Superior temporal gyrus (tissue), 1 donor: ENCODE data around the gene NFKB2.

Source experiments
- DNase-seq: peaks from one replicate; pipeline ENCODE4 v3.0.0-alpha.2; 2016; ENCODE audit errors: extremely low spot score

The NFKB2 gene

GRCh38 chr10:102394801-102395399 is 605 bp upstream of the NFKB2 start:
- DNase-seq = no peak

GRCh38 chr10:102396317-102396650 is 779 bp downstream of the NFKB2 start:
- no peak for DNase-seq

GRCh38 chr10:102396730-102397151 is 1.2 kb downstream of the NFKB2 start:
- DNase-seq = no peak

GRCh38 chr10:102397222-102398171 is 2.0 kb downstream of the NFKB2 start:
- no peak for DNase-seq

- DNase-seq = no peak
Observed at GRCh38 chr10:102398172-102399020, 2.9 kb downstream of the NFKB2 start.

- peak; percentile 85 for DNase-seq
Observed at GRCh38 chr10:102399217-102400021, 3.9 kb downstream of the NFKB2 start.

- DNase-seq = no peak
Observed at GRCh38 chr10:102400076-102400475, 4.6 kb downstream of the NFKB2 start.

GRCh38 chr10:102400598-102401341 is 5.3 kb downstream of the NFKB2 start:
- no peak for DNase-seq

GRCh38 chr10:102401342-102401654 is 5.8 kb downstream of the NFKB2 start:
- no peak for DNase-seq

- DNase-seq = no peak
Observed at GRCh38 chr10:102401735-102402511, 6.4 kb downstream of the NFKB2 start.

GRCh38 chr10:102402512-102402896 is 7.0 kb downstream of the NFKB2 start:
- no peak for DNase-seq

- DNase-seq = no peak
Observed at GRCh38 chr10:102403115-102403514, 7.6 kb downstream of the NFKB2 start.

- DNase-seq = no peak
Observed at GRCh38 chr10:102404361-102405107, 9.0 kb downstream of the NFKB2 start.

GRCh38 chr10:102405108-102405571 is 9.6 kb downstream of the NFKB2 start:
- no peak for DNase-seq

- no peak for DNase-seq
Observed at GRCh38 chr10:102405632-102406031, 10.1 kb downstream of the NFKB2 start.

GRCh38 chr10:102406815-102407214 is 11.3 kb downstream of the NFKB2 start:
- no peak for DNase-seq

- no peak for DNase-seq
Observed at GRCh38 chr10:102407425-102408130, 12.1 kb downstream of the NFKB2 start.

GRCh38 chr10:102408131-102408727 is 12.7 kb downstream of the NFKB2 start:
- DNase-seq = no peak
